Measurements from ENCODE around the gene PKN1.

- TF ChIP-seq CTCF (IDR thresholded peaks at IDR 0.05; ENCODE audit: low read depth, low read length) (no peak), EZH2phosphoT487 (IDR thresholded peaks at IDR 0.05; ENCODE audit: low read depth) (no peak)
These were observed 25.3 kb upstream of the PKN1 start for GRCh38 chr19:14407605-14408484.
